NCI-H1048 (cell line): Measurements from ENCODE around the gene MYH3.

ENCODE experiments used
- DNase-seq: peaks from one replicate; lab custom pipeline; 2025; lab: John Stamatoyannopoulos, UW

Gene MYH3

GRCh38 chr17:10613775-10614513, 43.2 kb downstream of the MYH3 start:
- DNase-seq: no peak

DNA sequence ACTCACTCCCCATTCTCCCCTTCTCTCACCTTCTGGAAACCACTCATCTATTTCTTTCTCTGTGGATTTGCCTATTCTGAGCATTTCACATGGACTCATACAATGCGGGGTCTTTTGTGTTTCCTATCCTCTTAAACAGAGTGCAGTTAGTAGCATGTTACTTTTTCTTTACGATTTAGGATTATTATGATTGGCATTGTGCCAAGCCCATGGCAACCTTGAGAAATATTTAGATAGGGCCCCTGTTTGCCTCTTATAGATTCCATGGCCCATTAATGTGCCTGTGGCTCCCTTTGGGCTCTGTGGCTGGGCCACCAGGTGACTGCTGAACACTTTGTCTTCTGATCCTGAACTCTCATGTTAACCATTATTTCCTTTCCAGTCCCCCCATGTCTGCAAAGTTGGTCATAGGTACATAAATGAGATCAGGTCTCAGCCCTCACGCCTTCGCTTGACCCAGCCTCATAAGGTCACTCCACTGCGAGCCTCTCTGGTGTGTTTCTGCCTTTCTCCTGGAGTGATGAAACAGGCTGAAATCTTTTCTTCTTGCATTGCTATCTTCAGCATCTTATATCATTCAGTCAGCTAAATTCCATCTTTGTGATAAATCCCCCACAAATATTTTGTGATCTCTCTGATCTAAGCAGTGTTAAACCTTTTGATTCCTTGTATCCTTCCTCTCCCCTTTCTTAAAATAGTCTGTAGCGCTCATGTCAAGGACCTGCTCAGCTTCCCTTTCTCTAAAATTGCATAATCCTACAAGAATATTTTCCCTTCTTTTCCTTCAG, 44.0 kb downstream of the MYH3 start:
- no peak for DNase-seq

DNA sequence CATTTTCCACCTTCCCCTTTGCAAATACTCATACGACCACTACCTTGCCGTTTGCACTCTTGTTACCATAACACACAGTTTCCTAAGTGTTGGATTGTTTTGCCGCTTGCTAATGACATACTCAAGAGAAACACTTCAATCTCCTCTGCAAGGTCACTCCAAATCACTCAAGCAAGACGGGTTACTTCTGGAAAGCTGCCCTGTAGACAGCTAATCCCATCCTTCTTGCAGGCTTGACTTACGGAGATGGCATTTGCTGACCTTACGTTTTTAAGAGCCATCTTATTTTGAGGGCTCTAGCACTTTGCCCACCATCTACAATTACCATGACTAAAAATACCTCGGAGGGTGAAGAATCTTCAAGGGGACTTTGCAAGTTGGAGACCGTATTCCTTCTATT, 46.2 kb downstream of the MYH3 start:
- DNase-seq: no peak

- DNase-seq: no peak
Measured at GRCh38 chr17:10608244-10608643, 48.9 kb downstream of the MYH3 start.

GRCh38 chr17:10606110-10606509, 51.0 kb downstream of the MYH3 start:
- DNase-seq: no peak

GRCh38 chr17:10605221-10605783, 51.8 kb downstream of the MYH3 start:
- DNase-seq: no peak

DNA sequence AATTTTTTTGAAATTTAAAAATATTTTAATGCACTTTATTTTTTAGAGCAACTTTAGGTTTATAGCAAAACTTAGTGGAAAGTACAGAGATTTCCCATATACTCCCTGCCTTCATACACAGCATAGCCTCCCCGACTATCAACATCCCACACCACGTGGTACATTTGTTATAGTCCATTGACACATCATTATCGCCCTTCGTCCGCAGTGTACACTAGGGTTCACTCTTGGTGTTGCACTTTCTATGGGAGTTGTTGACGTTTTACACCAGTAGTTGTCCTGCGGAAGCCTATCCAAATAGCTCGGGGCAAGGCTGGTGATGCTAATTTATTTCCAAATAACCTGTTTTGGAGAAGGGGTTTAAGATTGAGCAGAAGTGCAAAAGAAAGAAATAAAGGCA, 52.6 kb downstream of the MYH3 start:
- no peak for DNase-seq

DNA sequence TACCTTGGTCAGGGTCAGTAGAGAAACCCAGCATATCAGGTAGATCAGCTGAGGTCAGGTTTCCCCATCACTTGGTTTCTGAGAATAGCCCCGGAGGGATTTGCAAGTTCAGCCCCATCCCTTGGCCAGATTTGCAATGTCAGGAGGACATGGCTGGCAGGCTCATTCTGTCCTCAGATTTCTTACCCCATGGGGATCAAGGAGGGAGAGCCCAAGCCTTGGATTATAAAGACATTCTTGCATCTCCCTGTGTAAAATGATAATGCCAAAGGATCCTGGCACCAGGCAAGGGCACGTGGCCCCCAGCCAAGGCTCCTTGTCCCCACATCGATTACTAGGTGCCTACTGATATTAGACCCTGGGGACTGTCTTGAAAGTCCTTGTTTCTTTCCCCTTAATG, 53.2 kb downstream of the MYH3 start:
- no peak for DNase-seq

DNA sequence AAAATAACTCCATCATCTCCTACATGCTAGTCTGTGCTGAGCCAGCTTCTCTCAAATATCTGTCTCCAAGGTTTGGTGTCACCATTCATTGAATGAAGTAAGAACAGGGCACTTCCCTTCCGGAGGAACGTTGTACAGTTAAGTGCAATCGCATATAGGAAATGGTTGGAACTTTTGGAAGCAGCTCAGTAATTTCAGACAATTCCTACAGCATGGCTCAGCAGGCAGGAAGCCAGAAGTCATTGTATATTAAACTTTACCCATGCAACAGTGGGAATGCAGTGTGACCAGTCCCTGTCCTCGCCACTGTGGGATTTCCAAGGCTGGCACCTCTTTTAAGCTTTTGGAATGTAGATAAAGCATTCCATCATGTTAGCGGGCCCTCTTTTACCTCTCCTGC, 56.5 kb downstream of the MYH3 start:
- DNase-seq: no peak

GRCh38 chr17:10598621-10599020, 58.5 kb downstream of the MYH3 start:
- DNase-seq: no peak

DNA sequence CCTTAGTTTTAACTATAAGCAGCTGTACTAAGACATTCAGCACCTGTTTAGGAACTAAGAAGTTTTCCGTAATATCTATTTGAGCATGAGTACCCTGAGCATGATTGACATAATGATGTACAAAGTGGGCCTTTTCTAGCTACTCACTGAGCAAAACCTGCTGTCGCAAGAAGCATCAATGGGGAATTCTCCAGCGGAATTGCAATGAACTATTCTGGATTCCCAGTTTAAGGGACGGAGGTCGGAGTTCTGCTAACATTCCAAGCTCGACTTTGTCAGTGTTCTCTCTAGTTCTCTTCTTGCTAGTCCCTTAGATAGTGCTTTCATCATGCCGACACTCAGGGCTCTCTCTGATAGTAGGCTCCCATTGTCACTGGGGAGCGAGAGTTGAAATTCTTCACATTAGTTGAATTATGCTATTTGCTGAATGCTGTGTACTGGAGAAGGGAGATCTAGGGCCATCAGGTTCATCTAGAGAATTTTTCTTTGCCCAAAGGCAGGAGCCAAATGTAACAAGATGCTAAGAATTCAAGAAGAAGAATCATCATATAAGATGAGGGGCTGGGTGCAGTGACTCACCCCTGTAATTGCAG, 67.5 kb downstream of the MYH3 start:
- DNase-seq: no peak

GRCh38 chr17:10585529-10585928, 71.6 kb downstream of the MYH3 start:
- no peak for DNase-seq

DNA sequence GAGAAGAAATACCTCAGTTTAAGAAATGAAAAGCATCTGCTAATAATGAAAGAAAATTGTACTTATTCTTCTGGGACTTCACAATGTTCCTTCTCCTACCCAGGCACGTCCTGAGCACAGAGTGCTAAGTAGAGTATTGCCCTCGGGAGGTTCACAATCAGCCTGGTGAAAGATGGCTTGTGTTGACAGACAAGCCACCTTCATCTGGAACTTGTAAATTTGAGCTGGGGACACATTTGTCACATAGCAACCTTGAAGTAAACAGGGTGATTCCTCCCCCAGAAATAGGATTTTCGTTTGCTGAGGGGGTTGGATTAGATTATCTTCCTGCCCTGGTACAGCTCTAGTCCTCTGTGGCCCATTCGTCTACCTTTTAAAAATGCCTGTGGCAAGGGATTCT, 73.3 kb downstream of the MYH3 start:
- DNase-seq: no peak

DNA sequence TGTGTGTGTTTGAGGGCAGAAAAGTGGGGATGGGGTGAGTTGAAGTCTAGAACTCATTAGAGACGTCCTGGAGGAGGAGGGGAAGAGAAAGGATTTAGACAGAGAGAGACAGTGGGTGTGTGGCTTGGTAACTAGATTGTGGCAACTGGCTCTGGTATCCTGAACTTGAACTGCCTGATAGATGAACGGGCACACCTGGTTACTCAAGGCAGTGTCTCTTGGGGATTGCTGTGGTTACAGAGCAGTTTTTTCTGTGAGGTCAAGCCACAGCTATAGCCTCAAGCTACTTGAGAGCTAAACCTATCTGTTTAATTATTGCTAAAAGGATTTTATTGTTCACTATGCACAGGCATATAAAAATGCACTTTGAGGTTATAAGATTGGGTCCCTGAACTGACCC, 77.8 kb downstream of the MYH3 start:
- DNase-seq: no peak
